Prostate gland (tissue), 2 donors: Measurements from ENCODE around the gene CSHL1. TPM values are rescaled to one million over a fixed set of nuclear protein-coding genes. Genes with fewer than 3 reads are reported as not detected.
"Not testable (repeated sequence)": the region's sequence is repeated elsewhere in the genome, so short reads cannot be mapped to it uniquely, and the experiment has no call there.

Experiments
- DNase-seq: peaks from one replicate; pipeline ENCODE4 v3.0.0-alpha.2; 2019; ENCODE audit warnings: low spot score
- H3K27ac ChIP-seq, 2 donors: fragments of 200-600 bp; sonication (generic); 2 replicates each; pipeline ENCODE4 v1.5.1; 2017 to 2019
- H3K27me3 ChIP-seq: fragments of 200-600 bp; sonication (generic); replicated peaks from 2 replicates; pipeline ENCODE4 v1.5.1; 2019; ENCODE audit not compliant: insufficient read depth
- H3K36me3 ChIP-seq, 2 donors: fragments of 200-600 bp; sonication (generic); 1 replicate in 1 of 2; 2 replicates in 1 of 2; pipeline versions ENCODE4 v1.5.1 to v1.8.1; 2017 to 2019
- H3K4me1 ChIP-seq: fragments of 200-600 bp; sonication (generic); replicated peaks from 2 replicates; pipeline ENCODE4 v1.5.1; 2019
- H3K4me3 ChIP-seq, 2 donors: fragments of 200-600 bp; sonication (generic); 2 replicates each; pipeline ENCODE4 v1.5.1; 2017 to 2019
- H3K9me3 ChIP-seq: fragments of 200-600 bp; sonication (generic); 2 replicates; pipeline ENCODE4 v1.5.1; 2017
- POLR2A ChIP-seq: fragments of 450-650 bp; IDR thresholded peaks from one replicate; pipeline ENCODE4 v1.6.1; 2016; ENCODE audit warnings: antibody characterized with exemption, mild to moderate bottlenecking
- POLR2AphosphoS5 ChIP-seq: sonication (generic); formaldehyde crosslinking; IDR thresholded peaks from one replicate; pipeline ENCODE4 v1.6.1; 2017; ENCODE audit warnings: antibody characterized with exemption
- WGBS: methylation state at CpG from one replicate; pipeline ENCODE4 v1.1.5; 2018; 5-methylcytosine and 5-hydroxymethylcytosine counted together
- intact Hi-C: fragments of 100-400 bp; cut with DNase I; formaldehyde crosslinking; loops from one replicate; pipeline ENCODE4 v1.14.2; 2022
- total RNA-seq, 2 donors: library from RNA; depleted of rRNA; stranded (reverse); fragments of >200 nt; gene quantifications; one replicate each; pipeline ENCODE4 v1.1.0, GENCODE V29; 2016
- TF ChIP-seq, protein P1 (sequence below), 4 experiments: fragments of 200-600 bp in 2 of 4; fragments of 450-650 bp in 2 of 4; sonication (generic) in 2 of 4; IDR thresholded peaks; 1 replicate in 3 of 4; 2 replicates in 1 of 4; pipeline ENCODE4 v1.5.1; 2016 to 2019; ENCODE audit warnings: antibody characterized with exemption in 4 of 4, mild to moderate bottlenecking in 2 of 4, moderate library complexity in 2 of 4

CSHL1 gene
- total RNA-seq, 2 donors from 2014 or later, result 0.34 TPM; not detected in 1

DNA sequence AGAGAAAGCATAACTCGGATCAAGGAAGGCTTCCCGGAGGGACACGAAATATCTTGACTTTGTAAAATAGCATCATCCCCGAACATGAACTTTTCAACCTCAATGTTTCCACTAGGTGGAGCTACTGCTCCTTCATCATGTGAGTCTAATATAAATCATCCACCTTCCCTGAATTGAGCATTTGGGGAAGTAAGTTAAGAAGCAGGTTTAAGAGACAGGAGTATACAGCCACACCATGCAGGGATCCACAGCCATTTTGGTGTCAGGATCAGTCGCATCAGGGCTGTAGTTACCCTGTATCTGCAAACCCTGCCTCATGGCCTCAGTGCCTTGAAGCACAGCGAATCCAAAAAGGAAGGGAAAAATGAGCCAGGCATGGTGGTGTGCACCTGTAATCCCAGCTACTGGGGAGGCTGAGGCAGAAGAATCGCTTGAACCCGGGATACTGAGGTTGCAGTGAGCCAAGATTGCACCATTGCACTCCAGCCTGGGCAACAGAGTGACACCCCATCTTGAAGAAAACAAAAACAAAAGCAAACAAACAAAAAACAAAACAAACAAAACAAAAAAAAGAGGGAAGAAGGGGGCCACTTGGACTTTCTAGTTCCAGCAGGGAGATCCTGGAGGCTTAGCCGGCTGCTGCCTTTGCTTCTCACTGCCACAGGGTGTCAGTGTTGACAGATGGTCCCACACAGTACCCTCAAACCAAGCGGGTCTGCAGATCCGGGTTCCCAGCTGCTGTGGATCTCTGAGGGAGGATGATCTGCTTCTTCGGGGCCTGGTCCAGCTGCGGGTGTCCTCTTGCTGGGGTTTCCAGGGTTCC, 21.8 kb downstream of the CSHL1 start:
- H3K27me3 ChIP-seq, intact Hi-C loops, H3K36me3 ChIP-seq: not testable (repeated sequence)

DNA sequence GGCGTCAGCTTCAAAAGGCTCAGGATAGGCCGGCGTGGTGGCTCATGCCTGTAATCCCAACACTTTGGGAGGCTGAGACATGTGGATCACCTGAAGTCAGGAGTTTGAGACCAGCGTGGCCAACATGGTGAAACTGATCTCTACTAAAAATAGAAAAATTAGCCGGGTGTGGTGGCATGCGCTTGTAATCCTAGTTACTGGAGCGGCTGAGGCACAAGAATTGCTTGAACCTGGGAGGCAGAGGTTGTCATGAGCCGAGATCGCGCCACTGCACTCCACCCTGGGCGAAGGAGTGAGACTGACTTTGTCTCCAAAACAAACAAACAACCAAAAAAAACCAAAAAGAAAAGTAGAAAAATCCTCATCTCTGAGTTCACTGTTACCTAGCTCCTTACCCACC, 25.9 kb downstream of the CSHL1 start:
- H3K4me1 ChIP-seq, intact Hi-C loops, H3K36me3 ChIP-seq, H3K27ac ChIP-seq, H3K9me3 ChIP-seq, H3K4me3 ChIP-seq, H3K27me3 ChIP-seq, DNase-seq: not testable (repeated sequence)
- WGBS, result 91% methylated on average over 11 of the region's 11 CpGs

More for the DNA sequence above, 21.8 kb downstream of the CSHL1 start:
- DNase-seq, H3K4me1 ChIP-seq, H3K4me3 ChIP-seq, H3K27ac ChIP-seq, H3K9me3 ChIP-seq: not testable (repeated sequence)
- TF ChIP-seq, protein P1, sequence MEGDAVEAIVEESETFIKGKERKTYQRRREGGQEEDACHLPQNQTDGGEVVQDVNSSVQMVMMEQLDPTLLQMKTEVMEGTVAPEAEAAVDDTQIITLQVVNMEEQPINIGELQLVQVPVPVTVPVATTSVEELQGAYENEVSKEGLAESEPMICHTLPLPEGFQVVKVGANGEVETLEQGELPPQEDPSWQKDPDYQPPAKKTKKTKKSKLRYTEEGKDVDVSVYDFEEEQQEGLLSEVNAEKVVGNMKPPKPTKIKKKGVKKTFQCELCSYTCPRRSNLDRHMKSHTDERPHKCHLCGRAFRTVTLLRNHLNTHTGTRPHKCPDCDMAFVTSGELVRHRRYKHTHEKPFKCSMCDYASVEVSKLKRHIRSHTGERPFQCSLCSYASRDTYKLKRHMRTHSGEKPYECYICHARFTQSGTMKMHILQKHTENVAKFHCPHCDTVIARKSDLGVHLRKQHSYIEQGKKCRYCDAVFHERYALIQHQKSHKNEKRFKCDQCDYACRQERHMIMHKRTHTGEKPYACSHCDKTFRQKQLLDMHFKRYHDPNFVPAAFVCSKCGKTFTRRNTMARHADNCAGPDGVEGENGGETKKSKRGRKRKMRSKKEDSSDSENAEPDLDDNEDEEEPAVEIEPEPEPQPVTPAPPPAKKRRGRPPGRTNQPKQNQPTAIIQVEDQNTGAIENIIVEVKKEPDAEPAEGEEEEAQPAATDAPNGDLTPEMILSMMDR (IDR thresholded peaks at IDR 0.05), result peak in 2 of 4 experiments; percentile 11 to 41
- 36% methylated on average over 13 of the region's 13 CpGs for WGBS

DNA sequence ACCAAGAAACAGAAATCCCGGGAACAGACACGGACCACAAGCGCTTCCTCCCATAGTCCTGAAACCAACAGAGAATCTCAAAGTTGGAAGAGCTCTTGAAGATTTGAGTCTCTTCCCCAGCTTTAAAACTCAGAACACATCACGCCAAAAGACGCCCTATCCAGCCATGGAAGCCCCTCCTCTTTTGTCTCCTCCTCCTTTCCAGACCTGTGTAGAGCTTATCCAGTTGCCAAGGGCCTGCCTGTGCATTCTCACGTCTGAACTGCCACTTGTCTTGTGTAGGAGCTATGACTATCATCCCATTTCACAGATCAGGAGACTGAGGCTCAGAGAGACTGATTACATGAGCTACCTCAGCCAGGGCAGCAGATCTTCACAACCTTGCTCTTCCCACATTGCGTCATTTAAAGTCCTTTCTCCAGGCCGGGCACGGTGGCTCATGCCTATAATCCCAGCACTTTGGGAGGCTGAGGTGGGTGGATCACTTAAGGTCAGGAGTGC, 28.4 kb downstream of the CSHL1 start:
- H3K27ac ChIP-seq, H3K4me3 ChIP-seq, intact Hi-C loops, DNase-seq, H3K4me1 ChIP-seq, H3K36me3 ChIP-seq, H3K9me3 ChIP-seq, H3K27me3 ChIP-seq: not testable (repeated sequence)
- 78% methylated on average over 9 of the region's 9 CpGs for WGBS

DNA sequence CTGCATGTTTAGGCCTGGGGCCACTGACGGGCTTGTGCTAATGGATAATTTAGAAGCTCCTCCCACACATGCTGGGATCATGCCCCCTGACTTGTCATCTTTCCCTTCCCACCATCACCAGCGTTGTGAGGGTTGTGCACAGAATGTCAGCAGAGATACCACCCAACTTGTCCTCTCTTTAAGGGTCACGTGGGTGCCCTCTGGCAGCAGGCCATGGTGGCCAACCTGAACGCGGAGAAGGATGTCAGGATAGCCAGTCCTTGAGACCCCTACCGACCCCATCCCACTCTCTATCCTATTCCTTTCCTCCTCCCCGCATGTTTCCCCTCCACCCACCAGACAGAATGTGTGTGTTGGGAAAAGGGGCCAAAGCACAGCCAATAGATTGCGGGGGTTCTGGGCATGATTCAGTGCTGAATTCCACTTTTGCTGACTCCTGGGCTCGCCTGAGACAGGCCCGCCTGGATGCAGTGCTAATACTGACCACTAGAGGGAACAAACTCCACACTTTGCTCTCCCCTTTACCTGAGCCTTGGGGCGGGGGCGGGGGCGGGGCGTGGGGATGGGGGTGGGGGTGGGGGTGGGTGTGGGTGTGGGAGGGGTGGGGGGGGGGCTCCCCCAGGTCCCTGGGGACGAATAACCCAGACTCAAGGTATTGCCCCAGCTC, 29.0 kb downstream of the CSHL1 start, which contains the start of gene GH2:
GH2 (minus strand) TSS at position 10 of the 667 bp plus-strand sequence. CDS start 143 bp downstream, outside the sequence.
- no peak within 1 kb of the TSS for H3K27ac ChIP-seq
- H3K4me3 ChIP-seq, result no peak within 1 kb of the TSS
- 40% methylated on average over 13 of the region's 15 CpGs for WGBS
- no peaks in the 10 kb centered on the region for H3K4me1 ChIP-seq
- intact Hi-C loops, result no loop called here
- peak; percentile 10 for DNase-seq
- H3K9me3 ChIP-seq, result no peaks in the 10 kb centered on the region
- no peaks in the 10 kb centered on the region for H3K27me3 ChIP-seq
- TF ChIP-seq, protein P1 (IDR thresholded peaks at IDR 0.05), result peak; percentile 13 to 50 (median 18)
- no peak for TF ChIP-seq POLR2AphosphoS5
- no peaks in the 10 kb centered on the region for H3K36me3 ChIP-seq

- H3K4me1 ChIP-seq, H3K9me3 ChIP-seq, DNase-seq, H3K4me3 ChIP-seq, intact Hi-C loops, H3K27ac ChIP-seq, H3K27me3 ChIP-seq, H3K36me3 ChIP-seq: not testable (repeated sequence)
- WGBS, result 73% methylated on average over 11 of the region's 11 CpGs
These were observed 29.7 kb downstream of the CSHL1 start for GRCh38 chr17:63881337-63881736.

GRCh38 chr17:63880706-63881105, 30.4 kb downstream of the CSHL1 start:
- Histone ChIP-seq H3K27me3 (no peaks in the 10 kb centered on the region), H3K4me3 (no peak overlapping the region), H3K27ac (no peak overlapping the region), H3K36me3 (no peaks in the 10 kb centered on the region), H3K9me3 (no peaks in the 10 kb centered on the region), H3K4me1 (no peaks in the 10 kb centered on the region)
- intact Hi-C loops, result no loop called here
- no peak for DNase-seq
- no peak for TF ChIP-seq POLR2AphosphoS5
- TF ChIP-seq, protein P1 (IDR thresholded peaks at IDR 0.05), result no peak
- TF ChIP-seq POLR2A, result no peak
- WGBS, result 77% methylated on average over 12 of the region's 12 CpGs

DNA sequence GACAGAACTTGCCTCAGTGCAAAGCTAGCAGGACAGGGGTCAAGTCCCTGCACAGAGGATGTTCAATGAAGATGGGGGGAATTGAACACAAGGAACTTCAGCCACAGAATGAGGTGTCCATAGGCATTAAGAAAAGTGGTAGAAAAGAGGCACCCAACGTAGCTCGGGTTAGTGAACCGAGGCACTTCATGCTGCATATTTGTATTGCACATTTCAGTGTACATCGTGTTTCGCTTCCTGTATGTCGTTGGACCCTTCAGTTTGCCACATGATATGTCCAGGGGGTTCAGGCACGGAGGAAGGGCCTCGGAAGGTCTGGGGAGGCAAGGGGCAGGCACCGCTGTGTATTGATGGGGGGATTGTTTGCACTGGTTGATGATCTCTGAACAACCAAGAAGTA, 32.6 kb downstream of the CSHL1 start:
- WGBS, result 88% methylated on average over 9 of the region's 9 CpGs
- intact Hi-C loops, H3K4me3 ChIP-seq: not testable (repeated sequence)

GRCh38 chr17:63874693-63875092, 36.4 kb downstream of the CSHL1 start:
- DNase-seq, H3K27ac ChIP-seq, H3K36me3 ChIP-seq, intact Hi-C loops, H3K9me3 ChIP-seq, H3K27me3 ChIP-seq, H3K4me1 ChIP-seq, H3K4me3 ChIP-seq: not testable (repeated sequence)
- WGBS, result 85% methylated on average over 6 of the region's 6 CpGs

More for the DNA sequence above, 32.6 kb downstream of the CSHL1 start:
- H3K4me1 ChIP-seq, DNase-seq, H3K27ac ChIP-seq, H3K9me3 ChIP-seq, H3K27me3 ChIP-seq, H3K36me3 ChIP-seq: not testable (repeated sequence)

DNA sequence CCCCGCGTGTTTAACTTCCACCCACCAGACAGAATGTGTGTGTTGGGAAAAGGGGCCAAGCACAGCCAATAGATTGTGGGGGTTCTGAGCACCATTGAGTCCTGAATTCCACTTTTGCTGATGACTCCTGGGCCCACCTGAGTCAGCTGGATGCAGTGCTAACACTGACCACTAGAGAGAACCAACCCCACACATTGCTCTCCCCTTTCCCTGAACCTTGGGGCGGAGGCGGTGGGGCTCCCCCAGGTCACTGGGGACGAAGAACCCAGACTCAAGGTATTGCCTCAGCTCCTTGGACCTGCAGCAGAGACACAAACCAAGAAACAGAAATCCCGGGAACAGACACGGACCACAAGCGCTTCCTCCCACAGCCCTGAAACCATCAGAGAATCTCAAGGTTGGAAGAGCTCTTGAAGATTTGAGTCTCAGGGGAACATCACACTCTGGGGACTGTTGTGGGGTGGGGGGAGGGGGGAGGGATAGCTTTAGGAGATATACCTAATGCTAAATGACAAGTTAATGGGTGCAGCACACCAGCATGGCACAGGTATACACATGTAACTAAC, 36.9 kb downstream of the CSHL1 start:
- not testable (repeated sequence) for H3K4me1 ChIP-seq

More for the DNA sequence above, 36.9 kb downstream of the CSHL1 start:
- H3K4me3 ChIP-seq, H3K36me3 ChIP-seq, DNase-seq, intact Hi-C loops, H3K27ac ChIP-seq, H3K27me3 ChIP-seq, H3K9me3 ChIP-seq: not testable (repeated sequence)
- 75% methylated on average over 6 of the region's 8 CpGs for WGBS
